ENCODE measurements around the gene YJU2. TPM values are rescaled to one million over a fixed set of nuclear protein-coding genes. Genes with fewer than 3 reads are reported as not detected.

YJU2 gene
- total and polyA plus RNA-seq, 5 donors from 2014 or later: 24.8 to 37.7 (median 28.5) TPM

- Histone ChIP-seq H3K27me3 (ENCODE audit: control insufficient read depth, insufficient read depth, low read length) (peaks cover 9% of the 10 kb centered on the region), H3K4me1 (ENCODE audit: control insufficient read depth, insufficient read depth, low read length, poor library complexity, severe bottlenecking) (no peaks in the 10 kb centered on the region), H3K27ac (ENCODE audit: insufficient read depth, low read length, poor library complexity, severe bottlenecking) (no peak overlapping the region), H3K4me3 (ENCODE audit: low read depth, low read length) (no peak overlapping the region), H3K9me3 (ENCODE audit: control insufficient read depth in 2 of 2, low read length in 2 of 2) (no peaks in the 10 kb centered on the region), H3K36me3 (ENCODE audit: control insufficient read depth, insufficient read depth, low read length) (no peaks in the 10 kb centered on the region)
- Mint-ChIP-seq H3K36me3 (peaks cover 4% of the 10 kb centered on the region), H3K27me3 (peaks cover 9% of the 10 kb centered on the region), H3K9me3 (peaks cover 0 to 5% (median 0%) of the 10 kb centered on the region in 7 donors), H3K4me3 (no peak overlapping the region), H3K27ac (no peak overlapping the region), H3K4me1 (peaks cover 5 to 17% (median 9%) of the 10 kb centered on the region in 4 donors)
- DNase-seq: no peak
- no peak for ATAC-seq (ENCODE audit: low read depth in 2 of 2)
Measured at GRCh38 chr19:4201798-4202197, 45.1 kb upstream of the YJU2 start.

GRCh38 chr19:4206818-4207484 lies 39.9 kb upstream of the YJU2 start:
- Mint-ChIP-seq H3K9me3 (no peaks in the 10 kb centered on the region), H3K27me3 (no peaks in the 10 kb centered on the region), H3K4me1 (peaks cover 0 to 3% (median under 1%) of the 10 kb centered on the region in 4 donors), H3K4me3 (no peak overlapping the region), H3K27ac (no peak overlapping the region), H3K36me3 (no peaks in the 10 kb centered on the region)
- H3K36me3 ChIP-seq (ENCODE audit: control insufficient read depth, insufficient read depth, low read length): no peaks in the 10 kb centered on the region
- H3K27me3 ChIP-seq (ENCODE audit: control insufficient read depth, insufficient read depth, low read length): peaks cover 2% of the 10 kb centered on the region
- H3K4me3 ChIP-seq (ENCODE audit: low read depth, low read length): no peak overlapping the region
- no peaks in the 10 kb centered on the region for H3K9me3 ChIP-seq (ENCODE audit: control insufficient read depth in 2 of 2, low read length in 2 of 2)
- H3K4me1 ChIP-seq (ENCODE audit: control insufficient read depth, insufficient read depth, low read length, poor library complexity, severe bottlenecking): no peaks in the 10 kb centered on the region
- no peak for ATAC-seq (ENCODE audit: low read depth in 2 of 2)
- H3K27ac ChIP-seq (ENCODE audit: insufficient read depth, low read length, poor library complexity, severe bottlenecking): no peak overlapping the region
- peak in 1 of 3 donors; percentile 24 for DNase-seq

GRCh38 chr19:4208385-4209094 lies 38.3 kb upstream of the YJU2 start:
- Mint-ChIP-seq H3K4me3 (no peak overlapping the region), H3K27me3 (no peaks in the 10 kb centered on the region), H3K4me1 (peaks cover 0 to 3% (median under 1%) of the 10 kb centered on the region in 4 donors), H3K27ac (no peak overlapping the region), H3K36me3 (no peaks in the 10 kb centered on the region), H3K9me3 (no peaks in the 10 kb centered on the region)
- DNase-seq (no peak), ATAC-seq (ENCODE audit: low read depth in 2 of 2) (no peak)
- Histone ChIP-seq H3K36me3 (ENCODE audit: control insufficient read depth, insufficient read depth, low read length) (no peaks in the 10 kb centered on the region), H3K4me3 (ENCODE audit: low read depth, low read length) (no peak overlapping the region), H3K27me3 (ENCODE audit: control insufficient read depth, insufficient read depth, low read length) (peaks cover 2% of the 10 kb centered on the region), H3K9me3 (ENCODE audit: control insufficient read depth in 2 of 2, low read length in 2 of 2) (no peaks in the 10 kb centered on the region), H3K4me1 (ENCODE audit: control insufficient read depth, insufficient read depth, low read length, poor library complexity, severe bottlenecking) (no peaks in the 10 kb centered on the region), H3K27ac (ENCODE audit: insufficient read depth, low read length, poor library complexity, severe bottlenecking) (no peak overlapping the region)

GRCh38 chr19:4210166-4210731 lies 36.6 kb upstream of the YJU2 start:
- Mint-ChIP-seq H3K4me1 (peaks cover 0 to 12% (median 7%) of the 10 kb centered on the region in 4 donors), H3K27me3 (peaks cover 4% of the 10 kb centered on the region), H3K36me3 (no peaks in the 10 kb centered on the region), H3K9me3 (no peaks in the 10 kb centered on the region), H3K4me3 (no peak overlapping the region), H3K27ac (no peak overlapping the region)
- no peaks in the 10 kb centered on the region for H3K4me1 ChIP-seq (ENCODE audit: control insufficient read depth, insufficient read depth, low read length, poor library complexity, severe bottlenecking)
- peaks cover under 1% of the 10 kb centered on the region for H3K27me3 ChIP-seq (ENCODE audit: control insufficient read depth, insufficient read depth, low read length)
- H3K27ac ChIP-seq (ENCODE audit: insufficient read depth, low read length, poor library complexity, severe bottlenecking): no peak overlapping the region
- no peak overlapping the region for H3K4me3 ChIP-seq (ENCODE audit: low read depth, low read length)
- ATAC-seq (ENCODE audit: low read depth in 2 of 2) (no peak), DNase-seq (no peak)
- no peaks in the 10 kb centered on the region for H3K9me3 ChIP-seq (ENCODE audit: control insufficient read depth in 2 of 2, low read length in 2 of 2)
- H3K36me3 ChIP-seq (ENCODE audit: control insufficient read depth, insufficient read depth, low read length): no peaks in the 10 kb centered on the region

GRCh38 chr19:4213116-4213515 lies 33.8 kb upstream of the YJU2 start:
- H3K4me3 Mint-ChIP-seq: no peak overlapping the region
- Histone ChIP-seq H3K4me3 (ENCODE audit: low read depth, low read length) (no peak overlapping the region), H3K4me1 (ENCODE audit: control insufficient read depth, insufficient read depth, low read length, poor library complexity, severe bottlenecking) (no peaks in the 10 kb centered on the region), H3K27ac (ENCODE audit: insufficient read depth, low read length, poor library complexity, severe bottlenecking) (no peak overlapping the region), H3K36me3 (ENCODE audit: control insufficient read depth, insufficient read depth, low read length) (no peaks in the 10 kb centered on the region), H3K9me3 (ENCODE audit: control insufficient read depth in 2 of 2, low read length in 2 of 2) (no peaks in the 10 kb centered on the region), H3K27me3 (ENCODE audit: control insufficient read depth, insufficient read depth, low read length) (no peaks in the 10 kb centered on the region)
- H3K36me3 Mint-ChIP-seq: no peaks in the 10 kb centered on the region
- ATAC-seq (ENCODE audit: low read depth in 2 of 2): no peak
- DNase-seq: no peak
- peaks cover 4% of the 10 kb centered on the region for H3K27me3 Mint-ChIP-seq
- H3K4me1 Mint-ChIP-seq: peaks cover 0 to 12% (median 7%) of the 10 kb centered on the region in 4 donors
- no peaks in the 10 kb centered on the region for H3K9me3 Mint-ChIP-seq
- H3K27ac Mint-ChIP-seq: no peak overlapping the region

- Mint-ChIP-seq H3K27me3 (peaks cover 4% of the 10 kb centered on the region), H3K4me1 (peaks cover 0 to 12% (median 7%) of the 10 kb centered on the region in 4 donors), H3K27ac (no peak overlapping the region), H3K9me3 (no peaks in the 10 kb centered on the region), H3K36me3 (no peaks in the 10 kb centered on the region), H3K4me3 (no peak overlapping the region)
- no peak overlapping the region for H3K4me3 ChIP-seq (ENCODE audit: low read depth, low read length)
- H3K9me3 ChIP-seq (ENCODE audit: control insufficient read depth in 2 of 2, low read length in 2 of 2): no peaks in the 10 kb centered on the region
- no peak for DNase-seq
- ATAC-seq (ENCODE audit: low read depth in 2 of 2): no peak
- no peaks in the 10 kb centered on the region for H3K4me1 ChIP-seq (ENCODE audit: control insufficient read depth, insufficient read depth, low read length, poor library complexity, severe bottlenecking)
- no peaks in the 10 kb centered on the region for H3K36me3 ChIP-seq (ENCODE audit: control insufficient read depth, insufficient read depth, low read length)
- no peak overlapping the region for H3K27ac ChIP-seq (ENCODE audit: insufficient read depth, low read length, poor library complexity, severe bottlenecking)
- no peaks in the 10 kb centered on the region for H3K27me3 ChIP-seq (ENCODE audit: control insufficient read depth, insufficient read depth, low read length)
Measured at GRCh38 chr19:4215807-4216206, 31.1 kb upstream of the YJU2 start.

- peak overlapping the region in 2 of 3 donors; percentile 47 to 92 for H3K27ac Mint-ChIP-seq
- H3K27ac ChIP-seq (ENCODE audit: insufficient read depth, low read length, poor library complexity, severe bottlenecking): no peak overlapping the region
- no peaks in the 10 kb centered on the region for H3K4me1 ChIP-seq (ENCODE audit: control insufficient read depth, insufficient read depth, low read length, poor library complexity, severe bottlenecking)
- H3K4me3 ChIP-seq (ENCODE audit: low read depth, low read length): no peak overlapping the region
- no peaks in the 10 kb centered on the region for H3K36me3 Mint-ChIP-seq
- H3K27me3 ChIP-seq (ENCODE audit: control insufficient read depth, insufficient read depth, low read length): no peaks in the 10 kb centered on the region
- no peak overlapping the region for H3K4me3 Mint-ChIP-seq
- peaks cover 4% of the 10 kb centered on the region for H3K27me3 Mint-ChIP-seq
- H3K4me1 Mint-ChIP-seq: peaks cover 0 to 12% (median 7%) of the 10 kb centered on the region in 4 donors
- DNase-seq (no peak), ATAC-seq (ENCODE audit: low read depth in 2 of 2) (no peak)
- H3K9me3 ChIP-seq (ENCODE audit: control insufficient read depth in 2 of 2, low read length in 2 of 2): no peaks in the 10 kb centered on the region
- no peaks in the 10 kb centered on the region for H3K9me3 Mint-ChIP-seq
- H3K36me3 ChIP-seq (ENCODE audit: control insufficient read depth, insufficient read depth, low read length): no peaks in the 10 kb centered on the region
Measured at GRCh38 chr19:4216846-4217245, 30.0 kb upstream of the YJU2 start.
